ENCODE data around the gene ERMP1.
"Not testable (repeated sequence)": the region's sequence is repeated elsewhere in the genome, so short reads cannot be mapped to it uniquely, and the experiment has no call there.

The ERMP1 gene

DNA sequence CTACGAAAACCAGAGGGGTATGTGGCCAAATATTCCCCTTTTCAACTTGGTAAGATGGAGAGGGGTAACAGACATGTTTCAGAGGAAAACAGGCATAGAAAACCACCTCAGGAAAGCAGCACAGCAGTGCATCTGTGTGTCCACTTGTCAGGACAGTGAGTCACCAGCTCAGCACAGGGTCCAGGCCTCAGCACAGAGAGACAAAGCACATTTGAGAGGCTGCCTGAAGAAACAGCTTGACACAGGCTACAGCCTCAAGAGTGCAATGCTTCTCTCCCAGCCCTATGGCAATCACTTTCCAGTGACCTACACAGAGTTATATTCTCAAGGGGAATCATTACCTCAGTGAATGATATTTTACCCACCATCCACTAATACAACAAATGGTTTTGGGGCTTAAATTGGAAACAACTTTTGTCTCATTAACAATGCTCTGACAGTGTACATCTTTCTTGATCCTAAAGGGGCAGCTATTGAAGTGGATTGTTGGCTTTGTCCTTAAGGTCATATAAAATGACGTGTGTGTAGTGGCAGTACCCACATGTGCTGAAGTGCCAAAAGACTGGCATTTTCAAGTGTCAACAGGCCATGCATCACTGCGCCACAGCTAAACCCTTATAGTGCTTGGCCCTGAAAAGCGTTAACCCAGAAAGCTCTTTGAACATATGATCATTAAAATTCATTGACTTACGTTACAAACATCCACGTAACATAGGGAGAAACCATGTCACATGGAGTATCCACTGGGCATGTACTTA lies 46.4 kb downstream of the ERMP1 start:
- in situ Hi-C loops (cut with MboI; ENCODE audit: low sequenced_read_pairs), result no loop called here

DNA sequence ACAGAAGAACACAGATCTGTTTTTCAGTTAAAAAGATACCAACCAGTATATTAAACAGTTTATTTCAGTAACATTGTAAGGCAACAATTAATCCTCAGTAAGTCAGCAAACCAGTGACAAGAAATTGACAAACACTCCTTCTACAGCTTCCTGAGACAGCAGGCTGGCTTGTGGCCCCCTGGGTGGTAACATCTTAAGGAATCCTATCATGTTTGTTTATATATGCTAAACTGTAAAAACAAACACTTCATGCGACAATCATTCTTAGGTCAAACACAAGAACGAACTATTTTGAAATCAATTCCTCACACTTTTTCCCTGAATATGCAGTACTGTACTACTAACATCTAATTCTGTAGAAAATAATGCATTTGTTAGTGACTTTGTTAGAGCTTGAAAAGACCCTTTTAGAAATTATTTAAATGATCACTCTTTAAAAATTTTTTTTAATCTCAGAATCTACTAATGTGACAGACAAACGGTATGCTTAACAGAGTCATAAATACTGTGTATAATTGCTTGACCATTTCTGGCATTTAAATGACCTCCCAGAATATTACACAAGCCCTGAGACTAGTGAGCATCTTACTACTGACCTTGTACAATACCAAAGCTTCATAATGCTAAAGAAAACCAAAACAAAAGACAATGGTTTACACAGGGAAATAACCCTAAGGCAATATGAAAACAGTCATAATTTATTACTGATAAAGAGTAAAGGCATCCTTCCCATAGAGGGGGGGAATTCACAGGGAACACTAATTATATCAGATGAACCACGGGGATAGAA lies 48.2 kb downstream of the ERMP1 start:
- in situ Hi-C loops (cut with MboI; ENCODE audit: low sequenced_read_pairs), result no loop called here

DNA sequence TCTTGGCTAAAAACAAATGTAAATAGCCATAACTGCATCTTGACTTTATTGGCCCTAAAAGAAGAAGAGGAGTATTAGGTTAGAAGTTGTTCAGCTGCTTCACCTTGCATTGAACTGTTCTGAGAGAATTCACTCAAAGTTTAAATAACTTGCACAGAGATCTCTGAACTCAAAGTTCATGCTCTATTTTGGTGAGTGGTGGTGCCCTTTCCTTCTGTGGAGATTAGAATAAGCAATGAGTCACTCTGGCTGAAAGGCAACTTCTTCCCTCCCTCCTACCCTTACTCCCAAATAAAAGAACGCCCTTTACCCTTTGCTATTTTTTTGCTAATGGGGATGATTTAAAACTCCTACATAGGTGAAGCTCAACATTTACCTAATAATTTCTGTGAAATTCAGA lies 48.9 kb downstream of the ERMP1 start:
- in situ Hi-C loops (cut with MboI; ENCODE audit: low sequenced_read_pairs), result no loop called here

DNA sequence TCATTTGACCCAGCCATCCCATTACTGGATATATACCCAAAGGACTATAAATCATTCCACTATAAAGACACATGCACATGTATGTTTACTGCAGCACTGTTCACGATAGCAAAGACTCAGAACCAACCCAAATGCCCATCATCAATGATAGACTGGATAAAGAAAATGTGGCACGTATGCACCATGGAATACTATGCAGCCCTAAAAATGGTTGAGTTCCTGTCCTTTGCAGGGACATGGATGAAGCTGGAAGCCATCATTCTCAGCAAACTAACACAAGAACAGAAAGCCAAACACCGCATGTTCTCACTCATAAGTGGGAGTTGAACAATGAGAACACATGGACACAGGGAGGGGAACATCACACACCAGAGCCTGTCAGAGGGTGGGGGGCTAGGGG lies 49.5 kb downstream of the ERMP1 start:
- in situ Hi-C loops (cut with MboI; ENCODE audit: low sequenced_read_pairs), result not testable (repeated sequence)

DNA sequence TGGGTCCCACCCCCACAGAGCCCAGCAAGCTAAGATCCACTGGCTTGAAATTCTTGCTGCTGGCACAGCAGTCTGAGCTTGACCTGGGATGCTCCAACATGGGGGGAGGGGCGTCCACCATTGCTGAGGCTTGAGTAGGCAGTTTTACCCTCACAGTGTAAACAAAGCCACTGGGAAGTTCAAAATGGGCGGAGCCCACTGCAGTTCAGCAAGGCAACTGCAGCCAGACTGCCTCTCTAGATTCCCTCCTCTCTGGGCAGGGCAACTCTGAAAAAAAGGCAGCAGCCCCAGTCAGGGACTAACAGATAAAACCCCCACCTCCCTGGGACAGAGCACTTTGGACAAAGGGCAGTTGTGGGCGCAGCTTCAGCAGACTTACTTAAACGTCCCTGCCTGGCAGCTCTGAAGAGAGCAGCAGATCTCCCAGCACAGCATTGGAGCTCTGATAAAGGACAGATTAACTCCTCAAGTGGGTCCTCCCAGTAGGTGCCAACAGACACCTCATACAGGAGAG lies 53.2 kb downstream of the ERMP1 start:
- in situ Hi-C loops (cut with MboI; ENCODE audit: low sequenced_read_pairs), result not testable (repeated sequence)

DNA sequence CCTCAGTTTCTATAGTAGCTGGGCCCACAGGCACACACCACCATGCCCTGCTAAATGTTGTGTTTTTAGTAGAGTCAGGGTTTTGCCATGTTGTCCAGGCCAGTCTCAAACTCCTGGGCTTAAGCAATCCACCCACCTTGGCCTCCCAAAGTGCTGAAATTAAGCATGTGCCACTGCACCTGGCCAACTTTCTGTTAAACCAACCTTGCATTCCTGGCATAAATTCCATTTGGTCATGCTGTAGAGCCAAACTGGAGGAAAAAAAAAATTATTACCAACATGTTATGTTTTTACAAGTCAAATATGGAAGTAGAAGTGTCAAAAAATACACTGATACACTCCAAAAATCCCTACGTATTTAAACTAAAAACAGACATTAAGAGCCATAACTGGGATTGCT lies 54.1 kb downstream of the ERMP1 start:
- in situ Hi-C loops (cut with MboI; ENCODE audit: low sequenced_read_pairs), result no loop called here

DNA sequence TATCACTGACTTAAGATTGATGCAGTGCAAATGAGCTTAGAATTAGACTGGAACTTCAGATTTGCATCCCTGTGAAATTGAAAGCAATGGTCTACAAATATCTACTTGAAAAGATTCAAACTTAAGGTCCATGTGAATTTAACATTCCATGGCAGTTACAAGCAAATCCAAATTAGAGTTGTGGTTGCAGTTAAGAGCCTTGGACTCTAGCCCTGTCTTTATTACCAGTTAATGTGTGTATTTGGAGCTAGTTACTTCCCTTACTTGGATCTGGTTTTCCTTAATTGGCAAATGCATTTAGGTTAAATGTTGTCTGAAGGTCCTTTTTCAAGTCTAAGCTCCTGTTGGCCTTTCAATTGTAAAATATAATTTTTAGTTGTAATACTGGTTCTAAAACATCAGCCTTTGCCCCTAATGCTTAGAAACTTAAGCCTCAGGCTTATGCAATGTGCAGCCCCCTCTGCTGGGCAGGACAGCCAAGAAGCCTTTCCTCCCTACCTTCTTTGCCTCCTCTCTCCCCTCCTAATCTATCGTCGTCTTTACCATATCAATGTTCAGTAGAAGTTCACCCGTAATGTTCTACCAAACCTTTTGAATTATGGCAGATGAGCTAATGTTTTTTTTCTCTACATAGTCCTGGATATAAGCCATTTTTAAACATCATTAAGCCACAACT lies 59.5 kb downstream of the ERMP1 start:
- in situ Hi-C loops (cut with MboI; ENCODE audit: low sequenced_read_pairs), result no loop called here

DNA sequence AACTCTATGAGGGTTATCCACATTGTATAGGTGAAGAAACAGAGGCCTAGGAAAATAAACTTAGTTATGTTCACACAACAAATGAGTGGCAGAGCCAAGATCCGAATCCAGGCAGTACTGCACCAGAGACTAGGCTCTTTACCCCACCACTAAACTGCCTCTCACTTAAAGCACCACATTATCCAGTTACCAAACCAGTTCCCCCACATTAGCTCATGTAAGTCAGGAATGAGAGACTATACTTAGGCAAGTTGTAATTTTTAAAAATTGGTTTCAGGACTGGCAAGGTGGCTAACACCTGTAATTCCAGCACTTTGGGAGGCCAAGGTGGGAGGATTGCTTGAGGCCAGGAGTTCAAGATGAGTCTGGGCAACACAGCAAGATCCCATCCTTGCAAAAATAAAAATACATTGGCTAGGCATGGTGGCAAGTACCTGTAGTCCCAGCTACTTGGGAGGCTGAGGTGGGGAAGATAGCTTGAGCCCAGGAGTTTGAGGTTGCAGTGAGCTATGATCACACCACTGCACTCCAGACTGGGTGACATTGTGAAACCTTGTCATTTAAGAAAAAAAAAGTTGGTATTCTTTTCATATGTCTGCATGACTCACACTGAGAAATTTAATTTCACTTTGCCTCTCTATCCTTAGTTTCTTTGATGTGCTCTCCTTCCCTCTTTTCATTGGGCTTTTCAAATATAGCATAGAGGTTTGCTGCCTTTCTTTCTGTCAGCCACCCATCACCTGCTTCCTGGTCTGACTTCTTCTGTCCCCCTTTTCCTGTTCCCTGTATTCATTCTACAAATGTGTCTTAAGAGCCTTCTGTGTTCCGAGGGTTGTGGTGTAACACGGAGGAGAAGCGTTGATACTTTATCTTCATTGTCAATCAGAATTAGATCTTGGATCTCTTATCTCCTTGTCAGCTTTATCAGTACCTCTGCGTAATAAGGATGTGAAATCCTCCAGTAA lies 64.7 kb downstream of the ERMP1 start:
- in situ Hi-C loops (cut with MboI; ENCODE audit: low sequenced_read_pairs), result no loop called here

DNA sequence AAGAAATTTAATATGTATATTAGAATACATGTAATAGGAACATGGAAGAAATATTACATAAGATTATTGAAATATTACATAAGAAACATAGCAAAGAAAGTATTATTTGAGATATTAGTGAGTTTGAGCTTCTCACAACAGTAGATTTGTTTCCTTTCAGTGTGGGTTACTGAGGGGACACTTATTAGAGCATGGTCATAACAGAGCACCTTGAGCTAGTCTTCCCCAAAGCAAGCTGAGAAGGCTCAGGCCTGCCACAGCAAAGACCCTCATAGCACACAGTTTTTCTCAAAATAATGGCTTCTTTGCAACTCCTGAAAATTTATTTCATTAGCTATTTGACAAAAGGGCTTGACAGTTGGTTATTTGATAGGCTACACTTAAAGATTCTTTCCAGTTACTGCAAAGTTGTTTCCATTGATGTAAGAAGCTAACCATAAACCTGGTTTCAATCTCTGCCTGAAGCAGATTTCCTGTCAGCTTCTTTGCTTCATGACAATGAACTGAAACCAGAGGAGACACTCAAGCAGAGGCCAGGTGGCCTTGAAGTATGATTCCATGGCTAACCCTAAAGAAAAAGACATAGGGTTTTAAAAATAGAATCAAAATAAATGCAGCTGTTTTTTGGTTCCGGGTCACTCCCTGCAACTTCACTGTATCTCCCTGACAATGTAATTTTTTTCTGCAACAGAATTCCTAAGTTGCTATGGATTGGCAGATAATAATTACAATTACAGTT lies 68.6 kb downstream of the ERMP1 start:
- in situ Hi-C loops (cut with MboI; ENCODE audit: low sequenced_read_pairs), result no loop called here

DNA sequence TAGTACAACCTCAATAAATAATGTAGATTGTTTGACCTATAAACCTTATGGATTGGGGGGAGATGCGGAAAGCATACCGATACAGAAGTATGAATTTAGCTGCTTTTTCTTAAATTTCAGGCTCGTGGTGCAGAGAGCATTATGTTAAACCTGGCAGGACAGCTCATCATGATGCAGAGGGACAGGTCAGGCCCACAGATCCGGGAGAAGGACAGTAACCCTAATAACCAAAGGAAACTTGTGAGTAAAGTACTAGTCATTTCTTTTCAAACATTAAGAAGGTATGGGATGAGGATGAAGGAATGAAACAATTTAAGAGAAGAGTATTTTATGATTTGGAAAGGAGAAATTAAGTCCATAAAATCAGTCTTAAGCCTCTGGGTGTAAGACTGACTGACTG lies 70.5 kb downstream of the ERMP1 start:
- in situ Hi-C loops (cut with MboI; ENCODE audit: low sequenced_read_pairs), result no loop called here

DNA sequence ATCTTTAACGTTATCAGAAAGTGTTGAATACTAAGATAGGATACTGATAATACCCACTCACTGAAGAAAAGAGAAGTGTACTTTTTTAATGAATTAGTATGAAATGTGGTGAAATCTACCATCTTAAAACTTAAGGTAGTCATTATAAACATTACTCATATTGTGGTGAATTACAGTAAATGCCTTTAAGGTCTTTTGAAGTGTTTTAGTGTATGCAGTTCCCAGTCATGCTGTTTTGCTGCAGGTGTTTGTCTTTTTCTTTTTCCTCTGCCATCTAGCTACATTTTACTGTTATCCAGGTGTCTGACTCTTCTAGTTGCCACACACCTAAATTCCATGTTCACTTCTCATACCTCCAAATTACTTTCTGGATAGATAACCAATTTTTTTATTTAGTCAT lies 72.6 kb downstream of the ERMP1 start:
- in situ Hi-C loops (cut with MboI; ENCODE audit: low sequenced_read_pairs), result no loop called here

DNA sequence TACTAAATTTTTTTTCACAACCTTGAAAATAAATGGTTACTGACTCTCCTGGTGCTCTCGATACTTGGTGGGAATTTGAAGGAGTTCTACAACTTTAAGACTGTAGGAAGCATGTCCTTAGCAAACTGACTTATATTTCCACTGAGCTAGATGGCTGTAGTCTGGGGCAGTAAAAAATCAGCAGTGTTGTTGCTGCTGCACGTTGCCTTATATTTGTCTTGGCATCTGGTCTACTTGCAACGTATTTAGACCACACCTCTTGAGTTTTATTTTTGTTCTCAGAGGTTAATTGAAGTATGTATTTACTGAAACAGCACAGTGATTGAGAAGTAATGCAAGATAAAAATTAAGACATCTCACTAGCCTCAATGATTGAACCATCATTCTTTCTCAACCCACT lies 76.3 kb downstream of the ERMP1 start:
- in situ Hi-C loops (cut with MboI; ENCODE audit: low sequenced_read_pairs), result no loop called here

DNA sequence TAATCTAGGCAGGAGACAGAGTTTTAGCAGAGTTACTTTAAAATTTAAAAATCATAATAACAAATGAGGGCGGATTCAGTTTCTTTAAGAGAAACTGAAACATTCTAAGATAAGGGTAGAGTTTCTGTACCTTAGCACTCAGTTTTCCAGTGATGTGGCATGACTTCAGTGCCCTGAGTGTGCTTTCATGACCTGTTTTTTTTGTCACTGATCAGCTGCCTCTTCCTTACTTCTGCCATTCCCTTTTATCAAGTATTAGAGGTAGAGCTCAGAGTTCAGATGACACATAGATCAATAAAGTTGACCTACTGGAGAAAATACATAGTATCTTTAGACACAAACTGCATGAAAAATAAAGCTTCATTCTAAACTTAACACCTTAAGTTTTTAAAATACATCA lies 82.3 kb downstream of the ERMP1 start:
- in situ Hi-C loops (cut with MboI; ENCODE audit: low sequenced_read_pairs), result no loop called here

DNA sequence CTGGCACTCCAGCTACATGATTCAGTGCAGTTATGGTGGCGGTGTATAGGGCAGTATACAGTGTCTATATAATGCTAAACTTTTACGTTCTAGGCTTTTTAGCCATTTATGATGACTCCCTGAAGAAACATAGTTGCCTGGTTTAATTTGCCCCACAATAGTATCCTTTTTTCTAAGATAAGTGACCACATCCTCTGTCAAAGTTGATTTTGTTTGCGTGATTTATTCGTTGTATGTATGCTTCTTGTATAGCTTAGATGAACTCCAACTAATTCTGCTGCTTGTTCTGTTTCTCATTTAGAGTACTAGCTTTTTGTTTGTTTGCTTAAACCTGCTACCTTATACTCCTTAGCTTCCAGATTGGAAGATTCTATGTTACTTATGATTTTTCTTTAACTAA lies 83.6 kb downstream of the ERMP1 start:
- in situ Hi-C loops (cut with MboI; ENCODE audit: low sequenced_read_pairs), result no loop called here

DNA sequence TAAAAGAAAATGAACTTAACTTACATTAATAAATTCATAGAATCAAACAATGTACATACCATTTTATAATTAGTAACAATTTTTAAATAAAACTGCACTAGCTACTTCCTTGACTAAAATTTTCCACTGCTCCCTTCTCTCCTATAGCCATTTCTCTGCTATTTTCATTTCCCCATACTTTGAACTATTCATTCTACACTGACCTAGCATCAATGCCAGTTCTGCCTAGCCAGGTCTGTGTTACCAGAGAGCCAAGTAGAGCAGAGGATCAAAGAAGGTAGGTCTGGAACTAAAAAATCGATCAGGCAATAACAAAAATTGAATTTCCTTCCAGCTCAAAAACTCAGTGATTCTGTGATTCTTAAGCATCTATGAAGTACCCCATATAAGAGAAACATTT lies 84.5 kb downstream of the ERMP1 start:
- in situ Hi-C loops (cut with MboI; ENCODE audit: low sequenced_read_pairs), result no loop called here

DNA sequence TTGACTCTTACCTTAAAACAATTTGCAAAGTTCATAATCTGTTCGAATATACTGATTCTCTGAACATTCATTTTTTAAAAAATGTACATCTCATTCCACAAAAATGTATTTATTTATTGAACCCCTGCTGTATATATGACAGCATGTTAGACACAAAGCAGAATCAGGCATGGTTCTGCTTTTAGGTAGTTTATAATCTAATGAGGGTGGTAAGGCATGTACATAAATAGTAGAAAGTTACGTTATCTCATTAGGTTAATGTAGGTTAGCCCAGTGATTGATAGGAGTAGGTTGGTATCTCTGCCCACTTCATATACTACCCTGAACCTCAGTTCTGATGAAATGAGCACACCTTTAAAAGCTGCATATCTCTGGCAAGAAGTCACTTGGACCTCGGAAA lies 89.8 kb downstream of the ERMP1 start:
- in situ Hi-C loops (cut with MboI; ENCODE audit: low sequenced_read_pairs), result no loop called here

DNA sequence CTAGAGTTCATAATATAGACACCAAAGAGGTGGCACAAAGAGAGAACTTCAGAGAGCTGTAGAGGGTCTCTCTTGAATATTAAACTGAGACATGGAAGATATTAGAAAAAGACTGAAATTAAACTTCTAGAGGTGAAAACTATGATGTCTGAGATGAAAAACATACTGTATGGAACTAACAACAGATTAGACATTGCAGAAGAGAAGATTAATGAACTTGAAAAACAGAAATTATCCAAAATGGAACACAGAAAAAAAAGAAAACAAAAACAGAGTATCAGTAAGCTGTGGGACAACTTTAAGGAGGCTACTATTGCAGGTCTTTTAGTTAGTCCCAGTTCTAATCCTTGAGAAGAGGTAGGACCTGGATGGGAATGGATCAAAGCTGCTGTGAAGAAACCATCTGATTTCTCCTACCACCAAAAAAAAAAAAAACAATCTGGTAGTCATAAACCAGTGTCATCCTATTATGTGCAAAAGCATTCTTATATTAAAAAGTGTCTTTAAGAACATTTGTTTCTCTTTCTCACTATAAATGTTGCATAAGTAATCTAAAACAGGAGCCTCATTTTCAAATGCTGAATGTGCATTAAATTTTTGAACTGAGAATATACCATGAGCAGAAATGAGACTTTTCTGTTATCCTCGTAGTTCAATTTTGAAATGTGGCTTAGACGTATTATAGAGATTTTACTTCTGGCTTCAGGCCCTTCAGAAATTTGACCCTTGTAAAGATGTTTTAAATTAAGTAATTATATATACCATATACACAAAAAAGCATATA lies 96.2 kb downstream of the ERMP1 start:
- in situ Hi-C loops (cut with MboI; ENCODE audit: low sequenced_read_pairs), result no loop called here

DNA sequence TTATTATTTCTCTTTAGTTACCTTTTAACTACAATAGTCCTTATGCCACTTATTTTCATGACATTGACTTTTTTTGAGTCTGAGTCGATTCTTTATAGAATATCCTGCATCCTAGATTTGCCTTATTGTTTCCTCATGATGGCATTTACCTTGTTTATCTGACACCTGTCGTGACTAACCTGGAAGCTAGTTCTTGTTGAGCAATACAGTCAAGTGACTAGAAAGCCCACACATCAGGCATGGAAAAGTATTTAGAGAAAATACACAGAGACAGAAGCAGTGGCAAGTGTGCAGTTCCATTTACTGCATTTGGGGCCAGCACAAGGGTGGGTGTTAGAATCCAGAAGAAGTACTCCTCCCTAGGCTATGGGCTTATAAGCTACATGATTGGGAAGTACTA lies 97.8 kb downstream of the ERMP1 start:
- in situ Hi-C loops (cut with MboI; ENCODE audit: low sequenced_read_pairs), result no loop called here

All from HL-60/S4 treated with retinoic acid at 250 ng/mL for 4 days and 3 days (cell line).